Measurements from ENCODE around the gene ZNF746. TPM values are rescaled to one million over a fixed set of nuclear protein-coding genes. Genes with fewer than 3 reads are reported as not detected.

The ZNF746 gene
- total RNA-seq, 1 donor from 2014 or later = 24.7 TPM

- FAIRE-seq (no peak), DNase-seq (ENCODE audit: low read depth) (no peak)
- H3K9me3 Mint-ChIP-seq (ENCODE audit: unreplicated experiment) = peaks cover 2% of the 10 kb centered on the region
- peaks cover 37% of the 10 kb centered on the region for H3K36me3 ChIP-seq (ENCODE audit: insufficient read depth, low read length)
- H4K20me1 ChIP-seq (ENCODE audit: insufficient read depth, low read length) = peaks cover 59% of the 10 kb centered on the region
- no peaks in the 10 kb centered on the region for H3K27me3 Mint-ChIP-seq (ENCODE audit: low read depth, unreplicated experiment)
- H3K27ac ChIP-seq (ENCODE audit: low read depth, low read length) = no peak overlapping the region
- peaks cover 22% of the 10 kb centered on the region for H3K36me3 Mint-ChIP-seq (ENCODE audit: low read depth, unreplicated experiment)
- H3K79me2 ChIP-seq (ENCODE audit: insufficient read depth, low read length) = peaks cover 55% of the 10 kb centered on the region
- H2AFZ ChIP-seq (ENCODE audit: low read depth, low read length) = no peak overlapping the region
- H3K27me3 ChIP-seq (ENCODE audit: insufficient read depth, low read length) = no peaks in the 10 kb centered on the region
- peaks cover 10% of the 10 kb centered on the region for H3K4me1 ChIP-seq (ENCODE audit: insufficient read depth, low read length)
- H3K4me1 Mint-ChIP-seq (ENCODE audit: low read depth, unreplicated experiment) = peaks cover 13% of the 10 kb centered on the region
- H3K4me2 ChIP-seq (ENCODE audit: low read length) = no peak overlapping the region
- H3K4me3 Mint-ChIP-seq (ENCODE audit: unreplicated experiment) = no peak overlapping the region
- TF ChIP-seq CTCF (IDR thresholded peaks at IDR 0.05; ENCODE audit: insufficient read depth, low read depth, low read length) (no peak), EZH2 (IDR thresholded peaks at IDR 0.05; ENCODE audit: insufficient read depth, low read length) (no peak)
- no peaks in the 10 kb centered on the region for H3K9me3 ChIP-seq (ENCODE audit: insufficient read depth, low read depth, low read length)
- H3K9ac ChIP-seq (ENCODE audit: low read length) = no peak overlapping the region
- H3K4me3 ChIP-seq (ENCODE audit: insufficient read depth, low read depth, low read length) = no peak overlapping the region
- H3K27ac Mint-ChIP-seq (ENCODE audit: unreplicated experiment) = no peak overlapping the region
Observed at GRCh38 chr7:149455175-149455950, 42.2 kb downstream of the ZNF746 start.

GRCh38 chr7:149454750-149455149 is 42.9 kb downstream of the ZNF746 start:
- FAIRE-seq (no peak), DNase-seq (ENCODE audit: low read depth) (no peak)
- Histone ChIP-seq H3K9ac (ENCODE audit: low read length) (no peak overlapping the region), H3K4me1 (ENCODE audit: insufficient read depth, low read length) (peaks cover 10% of the 10 kb centered on the region), H3K4me3 (ENCODE audit: insufficient read depth, low read depth, low read length) (no peak overlapping the region), H4K20me1 (ENCODE audit: insufficient read depth, low read length) (peaks cover 59% of the 10 kb centered on the region), H3K9me3 (ENCODE audit: insufficient read depth, low read depth, low read length) (no peaks in the 10 kb centered on the region), H3K79me2 (ENCODE audit: insufficient read depth, low read length) (peaks cover 59% of the 10 kb centered on the region), H3K27me3 (ENCODE audit: insufficient read depth, low read length) (no peaks in the 10 kb centered on the region), H3K36me3 (ENCODE audit: insufficient read depth, low read length) (peaks cover 42% of the 10 kb centered on the region), H2AFZ (ENCODE audit: low read depth, low read length) (no peak overlapping the region), H3K4me2 (ENCODE audit: low read length) (no peak overlapping the region), H3K27ac (ENCODE audit: low read depth, low read length) (no peak overlapping the region)
- Mint-ChIP-seq H3K36me3 (ENCODE audit: low read depth, unreplicated experiment) (peaks cover 25% of the 10 kb centered on the region), H3K27me3 (ENCODE audit: low read depth, unreplicated experiment) (no peaks in the 10 kb centered on the region), H3K9me3 (ENCODE audit: unreplicated experiment) (peaks cover 2% of the 10 kb centered on the region), H3K4me1 (ENCODE audit: low read depth, unreplicated experiment) (peaks cover 13% of the 10 kb centered on the region), H3K4me3 (ENCODE audit: unreplicated experiment) (no peak overlapping the region), H3K27ac (ENCODE audit: unreplicated experiment) (no peak overlapping the region)
- no peak for TF ChIP-seq EZH2 (IDR thresholded peaks at IDR 0.05; ENCODE audit: insufficient read depth, low read length)
- TF ChIP-seq CTCF (IDR thresholded peaks at IDR 0.05; ENCODE audit: insufficient read depth, low read depth, low read length) = no peak

- H3K27me3 Mint-ChIP-seq (ENCODE audit: low read depth, unreplicated experiment) = no peaks in the 10 kb centered on the region
- peaks cover 5% of the 10 kb centered on the region for H3K4me1 ChIP-seq (ENCODE audit: insufficient read depth, low read length)
- H3K9ac ChIP-seq (ENCODE audit: low read length) = no peak overlapping the region
- no peak overlapping the region for H3K27ac Mint-ChIP-seq (ENCODE audit: unreplicated experiment)
- H3K36me3 Mint-ChIP-seq (ENCODE audit: low read depth, unreplicated experiment) = peaks cover 25% of the 10 kb centered on the region
- H3K4me1 Mint-ChIP-seq (ENCODE audit: low read depth, unreplicated experiment) = peaks cover 13% of the 10 kb centered on the region
- H3K4me3 Mint-ChIP-seq (ENCODE audit: unreplicated experiment) = no peak overlapping the region
- H3K9me3 Mint-ChIP-seq (ENCODE audit: unreplicated experiment) = peaks cover under 1% of the 10 kb centered on the region
- H3K4me2 ChIP-seq (ENCODE audit: low read length) = no peak overlapping the region
- no peaks in the 10 kb centered on the region for H3K27me3 ChIP-seq (ENCODE audit: insufficient read depth, low read length)
- FAIRE-seq (no peak), DNase-seq (ENCODE audit: low read depth) (no peak)
- H3K4me3 ChIP-seq (ENCODE audit: insufficient read depth, low read depth, low read length) = no peak overlapping the region
- no peaks in the 10 kb centered on the region for H3K9me3 ChIP-seq (ENCODE audit: insufficient read depth, low read depth, low read length)
- H2AFZ ChIP-seq (ENCODE audit: low read depth, low read length) = no peak overlapping the region
- H3K79me2 ChIP-seq (ENCODE audit: insufficient read depth, low read length) = peaks cover 51% of the 10 kb centered on the region
- peaks cover 45% of the 10 kb centered on the region for H3K36me3 ChIP-seq (ENCODE audit: insufficient read depth, low read length)
- peaks cover 55% of the 10 kb centered on the region for H4K20me1 ChIP-seq (ENCODE audit: insufficient read depth, low read length)
- TF ChIP-seq CTCF (IDR thresholded peaks at IDR 0.05; ENCODE audit: insufficient read depth, low read depth, low read length) (no peak), EZH2 (IDR thresholded peaks at IDR 0.05; ENCODE audit: insufficient read depth, low read length) (no peak)
- H3K27ac ChIP-seq (ENCODE audit: low read depth, low read length) = no peak overlapping the region
Observed at GRCh38 chr7:149454006-149454405, 43.6 kb downstream of the ZNF746 start.
